Right lobe of liver (tissue), 6 donors: Measurements from ENCODE around the gene KLHL35. TPM values are rescaled to one million over a fixed set of nuclear protein-coding genes. Genes with fewer than 3 reads are reported as not detected.

Experiments
- ATAC-seq, 4 donors: fragments of 200-7000 bp; cut with Tn5 transposase; one replicate each; pipeline ENCODE4 v1.9.1; 2020; ENCODE audit warnings: mild to moderate bottlenecking in 4 of 4, moderate library complexity in 4 of 4
- DNase-seq, 3 donors: peaks; one replicate each; pipeline ENCODE4 v3.0.0-alpha.2; 2020
- H3K27ac ChIP-seq, 3 donors: fragments of 200-600 bp; one replicate each; pipeline ENCODE4 v1.8.0; 2022
- H3K27me3 ChIP-seq, 2 donors: fragments of 200-600 bp; one replicate each; pipeline ENCODE4 v1.8.0; 2022
- H3K36me3 ChIP-seq, 4 donors: fragments of 200-600 bp; sonication (generic) in 1 of 4; one replicate each; pipeline versions ENCODE4 v1.5.1 to v1.8.0; 2017 to 2022; ENCODE audit warnings: control low read depth in 1 of 4
- H3K4me1 ChIP-seq, 4 donors: fragments of 200-600 bp; sonication (generic) in 1 of 4; one replicate each; pipeline versions ENCODE4 v1.5.1 to v1.8.0; 2017 to 2022; ENCODE audit warnings: control low read depth in 1 of 4
- H3K4me3 ChIP-seq, 3 donors: fragments of 200-600 bp; one replicate each; pipeline ENCODE4 v1.8.0; 2022
- H3K9me3 ChIP-seq, 4 donors: fragments of 200-600 bp; sonication (generic) in 1 of 4; one replicate each; pipeline versions ENCODE4 v1.5.1 to v1.8.0; 2017 to 2022; ENCODE audit warnings: control low read depth in 1 of 4
- CTCF ChIP-seq, 4 donors: fragments of 200-600 bp in 3 of 4; fragments of 450-650 bp in 1 of 4; IDR thresholded peaks; one replicate each; pipeline versions ENCODE4 v1.5.1 to v1.8.0; 2016 to 2022; ENCODE audit warnings: antibody characterized with exemption in 4 of 4, mild to moderate bottlenecking in 2 of 4
- POLR2A ChIP-seq: fragments of 450-650 bp; IDR thresholded peaks from one replicate; pipeline ENCODE4 v1.6.1; 2017; ENCODE audit warnings: antibody characterized with exemption, mild to moderate bottlenecking
- whole genome bisulfite sequencing: methylation state at CpG from one replicate; pipeline ENCODE4 v1.1.6; 2018; ENCODE audit warnings: low coverage, low lambda C conversion rate; ENCODE audit not compliant: insufficient coverage; ENCODE audit errors: missing lambda C conversion rate; 5-methylcytosine and 5-hydroxymethylcytosine counted together
- intact Hi-C, 2 donors: fragments of 100-400 bp; cut with DNase I; formaldehyde crosslinking; loops; one replicate each; pipeline versions ENCODE4 v1.11.2 to v1.14.1; 2022
- total RNA-seq, 6 experiments: library from RNA; depleted of rRNA in 2 of 6; stranded (reverse); fragments of >200 nt in 2 of 6; fragmentation: NEBNext Ultra II Directional in 3 of 6; extraction: Animal tissue kit (Norgen Biotek cat#: 25700) in 3 of 6; gene quantifications; one replicate each; pipeline versions ENCODE4 v1.1.0 to v1.2.4, GENCODE V29; 2016 to 2023
- donor health status: DM: no; HTN: yes; CAD: no.
- donor health status: DM: no; HTN: no; CAD: no.
- donor health status: DM: no; HTN: no; CAD: no.
- donor health status: DM: no; HTN: yes; CAD: no.
- donor health status: DM: no; HTN: yes; CAD: no.

The KLHL35 gene
- total RNA-seq, 6 experiments from 2014 or later, result 0.09 TPM; not detected in 5

- DNase-seq (no peak), ATAC-seq (no peak)
- H3K27me3 ChIP-seq, result no peaks in the 10 kb centered on the region
- no peaks in the 10 kb centered on the region for H3K4me1 ChIP-seq
- no peaks in the 10 kb centered on the region for H3K9me3 ChIP-seq
- intact Hi-C loops, result no loop called here
- H3K36me3 ChIP-seq, result no peaks in the 10 kb centered on the region
- H3K4me3 ChIP-seq, result no peak overlapping the region
- TF ChIP-seq POLR2A (no peak), CTCF (IDR thresholded peaks at IDR 0.05) (no peak)
- H3K27ac ChIP-seq, result no peak overlapping the region
- no CpG with 5 or more reads among the region's 9 CpGs for WGBS
Measured at GRCh38 chr11:75436806-75437205, 3.8 kb upstream of the KLHL35 start.

- H3K36me3 ChIP-seq, result no peaks in the 10 kb centered on the region
- ATAC-seq (no peak), DNase-seq (no peak)
- H3K27me3 ChIP-seq, result no peaks in the 10 kb centered on the region
- no peaks in the 10 kb centered on the region for H3K9me3 ChIP-seq
- H3K4me3 ChIP-seq, result no peak overlapping the region
- intact Hi-C loops, result no loop called here
- no peak for TF ChIP-seq CTCF (IDR thresholded peaks at IDR 0.05)
- TF ChIP-seq POLR2A, result no peak
- no peaks in the 10 kb centered on the region for H3K4me1 ChIP-seq
- no peak overlapping the region for H3K27ac ChIP-seq
- WGBS, result 60% methylated on average over 1 of the region's 9 CpGs
Measured at GRCh38 chr11:75435571-75435925, 2.5 kb upstream of the KLHL35 start.

- H3K4me1 ChIP-seq, result no peaks in the 10 kb centered on the region
- H3K9me3 ChIP-seq, result no peaks in the 10 kb centered on the region
- intact Hi-C loops, result no loop called here
- no peak for ATAC-seq
- DNase-seq, result no peak
- no peak overlapping the region for H3K27ac ChIP-seq
- no peaks in the 10 kb centered on the region for H3K27me3 ChIP-seq
- 20% methylated on average over 1 of the region's 12 CpGs for WGBS
- H3K36me3 ChIP-seq, result no peaks in the 10 kb centered on the region
- TF ChIP-seq CTCF (IDR thresholded peaks at IDR 0.05), result no peak
- TF ChIP-seq POLR2A, result no peak
- no peak overlapping the region for H3K4me3 ChIP-seq
Measured at GRCh38 chr11:75434886-75435570, 2.0 kb upstream of the KLHL35 start.

GRCh38 chr11:75434051-75434450 is 1.0 kb upstream of the KLHL35 start:
- intact Hi-C loops, result no loop called here
- no peaks in the 10 kb centered on the region for H3K36me3 ChIP-seq
- ATAC-seq (no peak), DNase-seq (no peak)
- no peak for TF ChIP-seq POLR2A
- H3K27me3 ChIP-seq, result peaks cover 0 to 6% of the 10 kb centered on the region in 2 donors
- no peak overlapping the region for H3K4me3 ChIP-seq
- H3K27ac ChIP-seq, result no peak overlapping the region
- WGBS, result no CpG with 5 or more reads among the region's 4 CpGs
- peaks cover 0 to 4% (median 0%) of the 10 kb centered on the region in 4 donors for H3K4me1 ChIP-seq
- H3K9me3 ChIP-seq, result no peaks in the 10 kb centered on the region

GRCh38 chr11:75433443-75433842 is 440 bp upstream of the KLHL35 start:
- no peak for ATAC-seq
- intact Hi-C loops, result no loop called here
- no peak for DNase-seq
- H3K27me3 ChIP-seq, result peaks cover 0 to 6% of the 10 kb centered on the region in 2 donors
- H3K27ac ChIP-seq, result no peak overlapping the region
- H3K36me3 ChIP-seq, result no peaks in the 10 kb centered on the region
- H3K4me3 ChIP-seq, result no peak overlapping the region
- no peak for TF ChIP-seq CTCF (IDR thresholded peaks at IDR 0.05)
- TF ChIP-seq POLR2A, result no peak
- H3K4me1 ChIP-seq, result peaks cover 0 to 4% (median 0%) of the 10 kb centered on the region in 4 donors
- WGBS, result no CpG with 5 or more reads among the region's 6 CpGs
- H3K9me3 ChIP-seq, result no peaks in the 10 kb centered on the region
